GM19351 (cell line): ENCODE data around the gene PHF20.
"Not testable (repeated sequence)": the region's sequence is repeated elsewhere in the genome, so short reads cannot be mapped to it uniquely, and the experiment has no call there.

Experiments
- ATAC-seq: cut with Tn5 transposase; IDR thresholded peaks from one replicate; pipeline ENCODE4 v1.9.1; 2021; ENCODE audit warnings: mild to moderate bottlenecking, moderate library complexity; ENCODE audit not compliant: unreplicated experiment

Gene PHF20

GRCh38 chr20:35831971-35832370 is 60.2 kb downstream of the PHF20 start:
- no peak for ATAC-seq

GRCh38 chr20:35833241-35833640 is 61.4 kb downstream of the PHF20 start:
- no peak for ATAC-seq

GRCh38 chr20:35837577-35838195 is 65.9 kb downstream of the PHF20 start:
- no peak for ATAC-seq

GRCh38 chr20:35838205-35838604 is 66.4 kb downstream of the PHF20 start:
- ATAC-seq, result no peak

GRCh38 chr20:35839904-35840303 is 68.1 kb downstream of the PHF20 start:
- ATAC-seq, result no peak

GRCh38 chr20:35840421-35840820 is 68.6 kb downstream of the PHF20 start:
- no peak for ATAC-seq

GRCh38 chr20:35842361-35842760 is 70.5 kb downstream of the PHF20 start:
- no peak for ATAC-seq

- not testable (repeated sequence) for ATAC-seq
Measured at GRCh38 chr20:35843894-35844293, 72.1 kb downstream of the PHF20 start.

GRCh38 chr20:35845561-35845960 is 73.7 kb downstream of the PHF20 start:
- no peak for ATAC-seq

- ATAC-seq, result no peak
Measured at GRCh38 chr20:35849706-35850105, 77.9 kb downstream of the PHF20 start.

- not testable (repeated sequence) for ATAC-seq
Measured at GRCh38 chr20:35851659-35852058, 79.8 kb downstream of the PHF20 start.

- ATAC-seq, result no peak
Measured at GRCh38 chr20:35854713-35855348, 83.0 kb downstream of the PHF20 start.

GRCh38 chr20:35855641-35856040 is 83.8 kb downstream of the PHF20 start:
- not testable (repeated sequence) for ATAC-seq

- no peak for ATAC-seq
Measured at GRCh38 chr20:35856866-35857265, 85.1 kb downstream of the PHF20 start.

- ATAC-seq, result no peak
Measured at GRCh38 chr20:35866418-35867202, 94.8 kb downstream of the PHF20 start.

- ATAC-seq, result no peak
Measured at GRCh38 chr20:35870541-35871258, 98.9 kb downstream of the PHF20 start.

- ATAC-seq, result no peak
Measured at GRCh38 chr20:35871259-35871771, 99.5 kb downstream of the PHF20 start.

- ATAC-seq, result no peak
Measured at GRCh38 chr20:35876033-35876320, 104.2 kb downstream of the PHF20 start.

GRCh38 chr20:35877611-35878010 is 105.8 kb downstream of the PHF20 start:
- ATAC-seq, result no peak

GRCh38 chr20:35878113-35878625 is 106.4 kb downstream of the PHF20 start:
- ATAC-seq, result no peak

GRCh38 chr20:35881676-35882075 is 109.9 kb downstream of the PHF20 start:
- ATAC-seq, result no peak
